Esophagus (tissue), 2 donors: Measurements from ENCODE around the gene HAP1. TPM values are rescaled to one million over a fixed set of nuclear protein-coding genes. Genes with fewer than 3 reads are reported as not detected.
"Not testable (repeated sequence)": the region's sequence is repeated elsewhere in the genome, so short reads cannot be mapped to it uniquely, and the experiment has no call there.

ENCODE experiments used
- H3K27ac ChIP-seq, 2 donors: one replicate each; pipeline ENCODE4 v1.5.1; 2013; ENCODE audit warnings: low read depth in 2 of 2, mild to moderate bottlenecking in 2 of 2, inconsistent platforms in 1 of 2, low read length in 1 of 2, moderate library complexity in 1 of 2
- H3K27me3 ChIP-seq, 2 donors: one replicate each; pipeline ENCODE4 v1.6.1; 2013; ENCODE audit warnings: low read length in 2 of 2, control low read depth in 1 of 2, mild to moderate bottlenecking in 1 of 2; ENCODE audit not compliant: insufficient read depth in 2 of 2, control insufficient read depth in 1 of 2
- H3K36me3 ChIP-seq, 2 donors: one replicate each; pipeline ENCODE4 v1.6.1; 2013; ENCODE audit warnings: low read length in 1 of 2; ENCODE audit not compliant: control insufficient read depth in 2 of 2, insufficient read depth in 2 of 2
- H3K4me1 ChIP-seq, 2 donors: one replicate each; pipeline ENCODE4 v1.6.1; 2013; ENCODE audit warnings: low read length in 1 of 2; ENCODE audit not compliant: control insufficient read depth in 2 of 2, insufficient read depth in 2 of 2
- H3K4me3 ChIP-seq, 2 donors: one replicate each; pipeline ENCODE4 v1.5.1; 2013; ENCODE audit warnings: low read length in 2 of 2, mild to moderate bottlenecking in 2 of 2, low read depth in 1 of 2, moderate library complexity in 1 of 2
- H3K9me3 ChIP-seq, 2 donors: one replicate each; pipeline ENCODE4 v1.6.1; 2013; ENCODE audit warnings: mild to moderate bottlenecking in 2 of 2, low read depth in 1 of 2, low read length in 1 of 2, moderate library complexity in 1 of 2; ENCODE audit not compliant: control insufficient read depth in 2 of 2, insufficient read depth in 1 of 2
- WGBS, 2 donors: extraction: QIAGEN DNeasy Blood & Tissue Kit; methylation state at CpG; one replicate each; pipeline ENCODE4 v1.1.7; 2013; 5-methylcytosine and 5-hydroxymethylcytosine counted together
- polyA plus RNA-seq, 2 donors: library from polyadenylated mRNA; stranded (reverse); fragments of 200-250 nt; gene quantifications; one replicate each; pipeline ENCODE4 v1.2.3, GENCODE V29; 2013
- donor health status: healthy with polysubstance abuse.
- donor health status: Bipolar disorder and iron deficiency.

Gene HAP1
- polyA plus RNA-seq, 2 donors, result 0.35 to 1.4 TPM

GRCh38 chr17:41717408-41718286, 16.8 kb downstream of the HAP1 start:
- no peaks in the 10 kb centered on the region for H3K9me3 ChIP-seq
- WGBS, 2 donors, result 40 to 46% methylated on average over 15 of the region's 15 CpGs
- peak overlapping the region in 1 of 2 donors; percentile 60 for H3K27ac ChIP-seq
- H3K4me3 ChIP-seq, result no peak overlapping the region
- no peaks in the 10 kb centered on the region for H3K4me1 ChIP-seq
- H3K36me3 ChIP-seq, result no peaks in the 10 kb centered on the region
- no peaks in the 10 kb centered on the region for H3K27me3 ChIP-seq

DNA sequence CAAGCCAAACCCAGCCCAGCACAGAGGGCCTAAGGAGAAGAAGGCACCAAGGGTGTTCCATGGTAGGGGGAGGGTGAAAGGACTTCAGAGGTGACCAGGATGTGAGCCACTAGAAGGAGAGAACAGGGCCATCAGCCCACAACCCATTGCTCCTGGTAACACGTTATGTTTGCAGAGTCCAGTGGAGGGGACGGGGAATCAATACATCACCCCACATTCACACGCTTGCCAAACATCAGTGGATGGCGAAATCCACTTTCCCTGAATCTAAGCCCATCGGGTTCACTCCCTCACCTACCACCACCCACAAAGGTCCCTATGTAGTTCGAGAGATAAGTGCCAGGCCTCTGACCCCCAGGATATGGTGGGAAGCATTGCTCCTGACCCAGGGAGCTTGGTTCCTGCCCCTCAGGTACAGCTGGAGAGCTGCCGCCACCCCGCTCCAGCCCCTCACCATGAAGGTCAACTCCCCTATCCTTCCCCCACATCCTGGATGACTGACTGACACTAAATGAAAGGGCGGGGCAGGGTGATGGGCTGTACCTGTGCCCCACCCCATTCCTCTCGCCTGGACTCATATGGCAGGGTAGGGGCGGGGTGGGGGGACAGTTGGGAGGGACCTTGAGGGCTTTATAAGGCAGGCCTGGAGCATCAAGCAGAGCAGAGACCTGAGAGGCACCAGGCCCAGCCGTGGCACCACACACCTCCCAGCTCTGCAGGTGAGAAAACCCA, 22.6 kb downstream of the HAP1 start, which contains the start of gene GAST:
GAST (plus strand) TSS at position 663 of the 732 bp plus-strand sequence. CDS start 3,106 bp downstream, outside the sequence.
- 83 to 87% methylated on average over 12 of the region's 12 CpGs for WGBS, 2 donors
- Histone ChIP-seq H3K4me1 (no peaks in the 10 kb centered on the region), H3K4me3 (no peak within 1 kb of the TSS)

GRCh38 chr17:41710472-41711090, 23.9 kb downstream of the HAP1 start:
- Histone ChIP-seq H3K36me3 (no peaks in the 10 kb centered on the region), H3K4me1 (peaks cover 0 to 2% of the 10 kb centered on the region in 2 donors), H3K27ac (no peak overlapping the region), H3K9me3 (no peaks in the 10 kb centered on the region), H3K27me3 (no peaks in the 10 kb centered on the region), H3K4me3 (no peak overlapping the region)
- WGBS, 2 donors, result 52 to 56% methylated on average over 8 of the region's 8 CpGs

More for the DNA sequence above, 22.6 kb downstream of the HAP1 start, which contains the start of gene GAST:
- Histone ChIP-seq H3K27ac (no peak within 1 kb of the TSS), H3K27me3 (no peaks in the 10 kb centered on the region), H3K9me3 (no peaks in the 10 kb centered on the region), H3K36me3 (no peaks in the 10 kb centered on the region)

DNA sequence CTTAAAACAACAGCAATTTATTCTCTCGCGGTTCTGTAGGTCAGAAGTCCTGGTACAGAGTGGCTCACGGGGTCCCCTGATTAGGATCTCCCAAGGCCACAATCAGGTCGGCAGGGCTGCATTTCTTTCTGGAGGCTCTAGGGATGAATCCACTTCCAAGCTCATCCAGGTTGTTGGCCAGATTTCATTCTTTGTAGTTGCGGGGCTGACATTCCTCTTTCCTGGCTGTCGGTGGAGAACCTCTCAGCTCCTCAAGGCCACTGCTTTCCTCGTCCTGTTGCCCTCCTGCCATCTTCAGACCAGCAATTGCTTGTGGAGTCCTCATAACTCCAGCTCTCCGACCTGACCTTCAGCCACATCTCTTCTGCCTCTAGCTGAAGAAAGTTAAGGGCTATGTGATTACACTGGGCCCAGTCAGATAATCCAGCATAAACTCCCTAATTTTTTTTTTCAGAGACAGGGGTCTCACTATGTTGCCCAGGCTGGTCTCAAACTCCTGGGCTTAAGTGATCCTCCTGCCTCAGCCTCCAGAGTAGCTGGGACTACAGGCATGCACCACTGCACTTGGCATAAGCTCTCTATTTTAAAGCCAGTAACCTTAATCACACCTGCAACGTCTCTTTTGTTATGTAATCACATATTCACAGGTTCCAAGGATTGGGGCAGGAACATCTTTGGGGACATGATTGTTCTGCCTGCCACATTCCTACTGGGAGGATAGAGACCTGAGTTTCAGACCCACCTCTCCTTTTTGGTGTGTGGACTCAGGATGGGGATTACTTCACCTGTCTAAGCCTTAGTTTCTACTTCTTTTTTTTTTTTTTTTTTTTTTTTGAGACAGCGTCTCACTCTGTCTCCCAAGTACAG, 26.4 kb downstream of the HAP1 start:
- Histone ChIP-seq H3K4me1 (peaks cover 0 to 2% of the 10 kb centered on the region in 2 donors), H3K36me3 (no peaks in the 10 kb centered on the region), H3K4me3 (no peak overlapping the region), H3K27me3 (no peaks in the 10 kb centered on the region), H3K9me3 (no peaks in the 10 kb centered on the region), H3K27ac (no peak overlapping the region)
- 76 to 77% methylated on average over 10 of the region's 10 CpGs for WGBS, 2 donors

DNA sequence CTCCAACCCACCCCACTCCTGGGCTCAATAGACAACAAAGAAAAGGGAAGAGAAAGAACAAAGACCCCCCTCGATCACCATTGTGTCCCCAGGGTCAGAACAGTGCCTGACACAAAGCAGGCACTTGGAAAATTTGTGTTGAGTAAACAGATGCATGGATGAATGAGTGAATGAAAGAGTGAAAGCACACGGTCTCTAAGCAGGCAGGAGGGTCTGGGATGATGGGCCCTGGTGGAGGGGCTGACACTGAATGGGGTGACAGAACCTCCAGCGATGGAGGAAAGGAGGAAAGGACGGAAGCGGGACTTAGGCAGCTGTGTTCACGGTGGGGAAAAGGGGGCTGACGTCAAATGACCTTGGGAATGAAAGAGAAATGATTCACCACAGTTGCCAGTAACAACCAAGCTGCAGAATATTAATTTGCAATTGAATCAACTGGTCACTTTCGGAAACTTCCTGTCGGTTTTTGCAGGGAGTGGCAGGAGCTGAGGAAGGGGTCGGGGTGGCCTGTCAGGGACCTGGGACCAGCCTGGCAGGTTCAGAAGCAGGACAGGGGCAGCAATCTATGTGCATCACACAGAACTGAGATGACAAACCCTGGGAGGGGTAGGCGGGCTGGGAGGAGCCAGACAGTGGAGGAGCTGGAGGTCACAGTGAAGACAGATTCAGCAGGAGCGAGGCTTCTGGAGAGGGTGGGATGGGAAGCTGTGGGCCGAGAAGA, 29.0 kb downstream of the HAP1 start:
- 65 to 72% methylated on average over 13 of the region's 13 CpGs for WGBS, 2 donors
- H3K27ac ChIP-seq, result no peak overlapping the region

DNA sequence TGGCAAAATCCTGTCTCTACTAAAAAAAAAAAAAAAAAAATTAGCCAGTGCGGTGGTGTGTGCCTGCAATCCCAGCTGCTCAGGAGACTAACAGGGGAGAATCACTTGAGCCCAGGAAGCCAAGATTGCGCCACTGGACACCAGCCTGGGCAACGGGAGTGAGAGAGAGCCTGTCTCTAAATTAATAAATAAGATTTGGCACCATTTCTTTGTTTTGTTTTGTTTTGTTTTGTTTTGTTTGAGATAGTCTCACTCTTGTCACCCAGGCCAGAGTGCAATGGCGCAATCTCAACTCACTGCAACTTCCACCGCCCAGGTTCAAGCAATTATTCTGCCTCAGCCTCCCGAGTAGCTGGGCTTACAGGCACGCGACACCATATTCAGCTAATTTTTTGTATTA, 31.7 kb downstream of the HAP1 start:
- H3K4me3 ChIP-seq, result no peak overlapping the region
- WGBS, 2 donors, result 88 to 93% methylated on average over 8 of the region's 8 CpGs
- H3K27ac ChIP-seq, result no peak overlapping the region
- no peaks in the 10 kb centered on the region for H3K9me3 ChIP-seq
- H3K4me1 ChIP-seq, result peaks cover 0 to 2% of the 10 kb centered on the region in 2 donors
- H3K27me3 ChIP-seq, result no peaks in the 10 kb centered on the region
- no peaks in the 10 kb centered on the region for H3K36me3 ChIP-seq

More for the DNA sequence above, 29.0 kb downstream of the HAP1 start:
- peaks cover 0 to 2% of the 10 kb centered on the region in 2 donors for H3K4me1 ChIP-seq
- no peaks in the 10 kb centered on the region for H3K27me3 ChIP-seq
- no peaks in the 10 kb centered on the region for H3K9me3 ChIP-seq
- no peak overlapping the region for H3K4me3 ChIP-seq
- no peaks in the 10 kb centered on the region for H3K36me3 ChIP-seq

DNA sequence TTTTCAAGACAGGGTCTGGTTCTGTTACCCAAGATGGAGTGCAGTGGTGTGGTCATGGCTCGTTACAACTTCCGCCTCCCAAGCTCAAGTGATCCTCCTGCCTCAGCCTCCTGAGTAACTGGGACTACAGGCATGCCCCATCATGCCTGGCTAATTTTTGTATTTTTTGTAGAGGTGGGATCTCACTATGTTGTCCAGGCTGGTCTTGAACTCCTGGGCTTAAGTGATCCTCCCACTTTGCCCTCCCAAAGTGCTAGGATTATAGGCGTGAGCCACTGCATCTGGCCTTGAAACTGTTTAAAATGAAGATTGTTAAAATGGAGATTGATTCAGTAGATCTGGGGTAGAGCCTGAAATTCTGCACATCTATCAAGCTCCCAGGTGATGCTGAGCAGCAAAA, 33.6 kb downstream of the HAP1 start:
- not testable (repeated sequence) for H3K27ac ChIP-seq, H3K4me1 ChIP-seq, H3K27me3 ChIP-seq, H3K4me3 ChIP-seq, H3K9me3 ChIP-seq, H3K36me3 ChIP-seq
- WGBS, 2 donors, result 85 to 86% methylated on average over 3 of the region's 3 CpGs

- WGBS, 2 donors, result 48 to 49% methylated on average over 6 of the region's 6 CpGs
These were observed 37.1 kb downstream of the HAP1 start for GRCh38 chr17:41697122-41697962.

More at GRCh38 chr17:41697122-41697962, 37.1 kb downstream of the HAP1 start:
- no peaks in the 10 kb centered on the region for H3K4me1 ChIP-seq
- peaks cover 0 to 16% of the 10 kb centered on the region in 2 donors for H3K36me3 ChIP-seq
- H3K27me3 ChIP-seq, result no peaks in the 10 kb centered on the region
- H3K9me3 ChIP-seq, result no peaks in the 10 kb centered on the region
- H3K4me3 ChIP-seq, result no peak overlapping the region
- H3K27ac ChIP-seq, result no peak overlapping the region
